NAMALWA (cell line): ENCODE data around the gene CDHR1.
A peak's percentile ranks its signal among the peaks of the same experiment; 100 is the strongest.

Source experiments
- DNase-seq: peaks from one replicate; pipeline ENCODE4 v3.0.0-alpha.2; 2015; ENCODE audit warnings: low spot score

CDHR1 gene

DNA sequence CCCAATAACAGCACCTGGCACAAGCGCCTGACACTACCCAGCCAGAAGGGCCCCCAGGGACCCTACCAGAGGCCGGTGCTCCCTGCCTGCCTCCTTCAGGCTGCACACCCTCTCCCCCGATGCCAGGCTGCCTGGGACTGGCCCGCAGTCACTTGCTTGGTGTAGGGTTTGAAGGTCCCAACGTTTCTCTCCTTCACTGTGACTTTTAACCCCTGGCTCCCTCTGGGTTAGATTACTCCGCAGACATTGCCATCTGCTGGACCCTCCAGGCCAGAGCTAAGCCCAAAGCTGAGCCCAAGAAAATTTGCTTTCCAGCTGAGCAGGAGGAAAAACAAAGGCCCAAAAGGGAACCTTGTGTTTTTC lies 6.9 kb downstream of the CDHR1 start:
- DNase-seq = no peak

GRCh38 chr10:84201682-84202081 lies 7.3 kb downstream of the CDHR1 start:
- no peak for DNase-seq

GRCh38 chr10:84202349-84202748 lies 8.0 kb downstream of the CDHR1 start:
- no peak for DNase-seq

GRCh38 chr10:84204122-84204521 lies 9.8 kb downstream of the CDHR1 start:
- peak; percentile 28 for DNase-seq

DNA sequence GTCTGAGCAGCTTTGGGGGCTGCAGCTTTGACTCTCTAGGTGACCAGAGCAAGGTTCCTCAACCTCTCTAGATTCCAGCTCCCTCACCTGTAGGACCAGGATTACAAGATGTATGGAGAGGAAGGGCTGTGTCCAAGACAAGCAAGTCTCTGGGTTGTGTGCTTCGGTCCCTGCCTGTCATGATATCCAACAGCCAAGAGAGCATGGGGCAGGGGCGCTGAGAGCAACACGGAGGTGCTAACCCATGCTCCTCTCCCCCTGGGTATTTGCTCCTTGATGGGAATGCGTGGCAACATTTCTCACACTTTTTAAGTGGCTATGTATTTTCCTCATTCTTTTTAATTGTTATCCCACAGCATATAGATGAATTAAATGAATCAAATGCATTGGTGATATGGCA lies 10.3 kb downstream of the CDHR1 start:
- no peak for DNase-seq

DNA sequence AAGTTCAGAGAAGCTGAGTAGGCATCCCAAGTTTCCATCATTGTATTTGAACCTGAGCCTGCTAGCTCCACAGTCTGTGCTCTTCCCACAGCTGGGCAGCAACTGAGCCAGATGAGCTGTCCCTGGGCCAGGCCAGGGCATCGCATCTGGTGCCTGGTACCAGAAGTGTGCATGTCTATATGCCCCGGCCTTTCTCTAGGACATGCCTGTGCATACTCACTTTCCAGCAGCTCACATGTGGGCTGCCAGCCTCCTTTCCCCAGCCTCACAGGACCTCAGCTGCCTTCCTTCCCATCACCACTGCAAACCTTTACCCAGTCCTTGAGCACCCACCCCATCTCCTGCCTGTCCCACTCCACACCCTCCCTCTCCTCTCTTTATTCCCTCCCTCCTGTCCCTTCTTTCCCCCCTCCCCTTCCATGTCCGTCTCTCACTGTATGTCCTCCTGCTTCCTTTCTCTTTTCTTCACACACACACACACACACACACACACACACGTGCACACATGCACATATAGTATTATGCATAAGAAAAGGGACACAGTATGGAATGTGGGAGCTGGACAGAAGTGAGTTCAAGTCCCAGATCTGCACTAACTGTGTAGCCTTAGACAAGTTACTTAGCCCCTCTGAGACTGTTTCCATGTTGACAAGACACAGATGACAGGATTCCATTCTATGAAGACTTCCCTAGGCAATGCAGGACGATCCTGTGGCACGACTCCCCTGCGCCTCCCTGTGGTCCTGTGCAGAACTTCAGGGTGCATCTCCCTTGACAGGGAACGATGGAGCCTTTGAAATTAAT lies 10.9 kb downstream of the CDHR1 start:
- DNase-seq = peak; percentile 79

- DNase-seq = no peak
These were observed 11.7 kb downstream of the CDHR1 start for GRCh38 chr10:84205853-84206525.

- no peak for DNase-seq
These were observed 13.7 kb downstream of the CDHR1 start for GRCh38 chr10:84208023-84208422.

DNA sequence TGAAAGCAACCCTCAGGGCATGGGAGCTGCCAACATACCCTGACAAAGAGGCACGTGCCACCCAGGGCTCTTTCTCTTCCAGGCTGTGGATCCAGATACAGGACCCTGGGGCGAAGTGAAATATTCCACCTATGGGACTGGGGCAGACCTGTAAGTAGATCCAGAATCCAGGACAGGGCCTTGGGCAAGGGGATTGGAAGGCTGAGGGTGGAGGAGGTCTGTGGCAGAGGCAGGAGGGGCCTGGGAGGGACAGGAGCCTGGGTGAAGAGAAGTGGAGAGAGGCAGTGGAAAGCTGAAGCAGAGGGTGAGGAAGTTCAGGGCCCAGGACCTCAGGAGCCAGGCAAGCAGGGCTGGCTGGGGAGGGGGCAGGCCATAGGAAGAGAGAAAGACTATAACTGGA lies 17.2 kb downstream of the CDHR1 start:
- DNase-seq = no peak

- DNase-seq = no peak
These were observed 17.7 kb downstream of the CDHR1 start for GRCh38 chr10:84212014-84212413.

DNA sequence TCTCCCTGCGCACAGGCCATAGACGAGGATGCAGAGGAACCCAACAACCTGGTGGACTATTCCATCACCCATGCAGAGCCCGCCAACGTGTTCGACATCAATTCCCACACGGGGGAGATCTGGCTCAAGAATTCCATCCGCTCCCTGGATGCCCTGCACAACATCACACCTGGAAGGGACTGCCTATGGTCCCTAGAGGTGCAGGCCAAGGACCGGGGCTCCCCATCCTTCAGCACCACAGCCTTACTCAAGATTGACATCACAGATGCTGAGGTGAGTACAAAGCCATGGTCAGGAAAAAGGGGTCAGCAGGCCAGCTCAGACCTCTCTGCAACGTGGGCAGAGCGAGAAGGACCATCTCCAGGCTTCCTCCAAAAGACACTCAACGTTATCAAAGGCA lies 18.7 kb downstream of the CDHR1 start:
- no peak for DNase-seq

GRCh38 chr10:84214046-84214572 lies 19.8 kb downstream of the CDHR1 start:
- no peak for DNase-seq

DNA sequence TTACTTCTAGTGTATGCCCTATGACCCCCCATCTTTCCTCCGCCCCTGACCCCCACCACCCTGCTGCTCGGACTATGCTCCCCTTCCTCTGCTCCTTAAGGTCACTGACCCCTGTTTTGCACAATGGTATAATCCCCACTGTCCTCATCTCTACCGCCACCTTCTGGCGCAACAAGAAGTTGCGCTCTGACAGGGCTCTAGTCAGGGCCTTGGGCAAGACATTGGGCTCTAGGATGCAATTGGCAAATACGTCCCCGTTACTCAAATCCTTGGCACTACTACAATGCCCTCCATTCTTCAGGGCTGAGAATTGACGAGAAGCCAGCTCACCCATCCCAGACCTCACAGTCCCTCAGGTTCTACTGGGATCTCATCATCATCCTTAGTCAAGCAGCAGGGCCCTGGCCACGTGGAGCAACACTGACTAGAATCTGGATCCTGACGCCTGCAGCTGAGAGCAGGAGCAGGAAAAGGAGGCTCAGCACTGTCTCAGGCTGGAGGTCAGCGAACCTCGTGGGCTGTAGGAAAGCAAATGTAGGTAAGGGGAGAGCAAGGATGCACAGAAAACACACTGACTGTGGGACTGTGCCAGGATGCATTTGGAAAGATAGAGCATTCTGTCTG lies 20.4 kb downstream of the CDHR1 start:
- peak; percentile 76 for DNase-seq

DNA sequence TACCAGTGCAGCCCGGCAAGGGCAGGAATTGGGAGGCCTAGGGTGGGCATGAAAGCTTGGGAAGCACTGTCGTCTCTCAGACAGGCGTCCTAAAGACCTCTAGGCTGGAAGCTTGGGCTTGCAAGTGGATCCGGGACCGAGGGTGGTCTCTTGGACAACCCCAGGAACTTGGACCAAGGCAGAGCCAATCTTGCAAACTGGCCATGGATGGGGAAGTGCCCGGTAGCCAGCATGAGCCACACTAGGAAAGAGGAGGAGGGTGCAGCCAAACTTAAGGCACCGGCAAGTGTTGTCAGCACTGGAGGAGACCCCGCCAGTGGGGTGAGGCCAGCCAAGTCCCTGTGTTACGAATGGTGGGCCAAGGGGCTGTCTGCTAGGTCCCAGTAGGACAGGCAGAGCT lies 22.5 kb downstream of the CDHR1 start:
- no peak for DNase-seq

GRCh38 chr10:84217746-84218145 lies 23.4 kb downstream of the CDHR1 start:
- no peak for DNase-seq

GRCh38 chr10:84221916-84222315 lies 27.6 kb downstream of the CDHR1 start:
- no peak for DNase-seq

- no peak for DNase-seq
These were observed 30.2 kb downstream of the CDHR1 start for GRCh38 chr10:84224411-84225028.

DNA sequence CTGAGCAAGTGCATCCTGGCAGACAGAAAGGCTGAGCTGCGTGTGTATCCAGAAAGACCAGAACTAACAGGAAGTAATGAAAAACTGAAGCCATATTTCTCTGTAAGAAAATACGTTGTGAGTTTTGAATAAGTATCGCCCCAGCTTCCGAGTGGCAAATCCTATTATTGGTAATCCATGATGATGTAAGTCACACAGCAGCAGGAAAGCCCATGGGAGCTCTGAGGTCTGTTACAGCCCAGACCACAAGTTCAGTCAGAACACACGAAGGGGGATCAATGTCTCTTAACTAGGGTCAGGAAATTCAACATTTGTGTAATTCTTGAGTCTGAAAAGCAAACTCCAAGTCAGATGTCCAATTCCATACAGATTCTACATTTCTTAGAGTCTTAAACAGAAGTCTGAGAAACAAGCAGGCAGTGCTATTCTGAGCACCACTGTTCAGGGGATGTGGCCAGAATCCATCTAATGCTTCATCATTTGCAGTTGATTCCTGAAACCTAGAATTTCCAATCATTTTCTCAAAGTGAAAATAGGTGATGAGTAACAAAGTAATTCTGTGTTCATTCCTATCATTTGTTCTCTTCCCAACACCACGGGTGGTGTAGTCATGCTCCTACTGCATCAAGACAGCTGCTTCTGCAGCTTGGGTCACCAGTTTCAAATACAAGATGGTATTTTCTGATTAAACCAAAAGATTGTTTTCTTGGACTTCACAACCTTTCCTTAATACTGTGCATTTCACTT lies 31.3 kb downstream of the CDHR1 start, which contains the start of gene LRIT2:
TSS of gene LRIT2 (minus strand) at position 118 of the 747 bp plus-strand sequence. CDS start at position 94, 24 bp downstream.
- DNase-seq = no peak

DNA sequence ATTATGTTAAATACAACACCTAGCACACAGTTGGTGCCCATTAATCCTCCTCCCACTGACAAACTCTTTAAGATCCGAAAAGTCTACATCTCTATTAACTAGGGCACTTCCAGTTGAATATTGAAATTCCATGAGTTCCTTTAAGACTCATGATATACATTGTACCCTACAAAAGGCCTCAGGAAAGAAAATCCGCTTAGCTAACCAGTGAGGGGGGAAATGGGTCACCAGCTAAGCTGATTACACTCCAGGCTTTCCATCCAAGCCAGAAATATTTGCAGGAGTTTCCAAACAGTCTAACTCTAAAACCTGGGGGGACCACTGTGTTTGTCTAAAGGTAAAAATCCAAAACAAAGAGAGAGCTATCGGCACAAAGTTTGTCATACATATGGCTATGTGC lies 32.3 kb downstream of the CDHR1 start:
- no peak for DNase-seq

DNA sequence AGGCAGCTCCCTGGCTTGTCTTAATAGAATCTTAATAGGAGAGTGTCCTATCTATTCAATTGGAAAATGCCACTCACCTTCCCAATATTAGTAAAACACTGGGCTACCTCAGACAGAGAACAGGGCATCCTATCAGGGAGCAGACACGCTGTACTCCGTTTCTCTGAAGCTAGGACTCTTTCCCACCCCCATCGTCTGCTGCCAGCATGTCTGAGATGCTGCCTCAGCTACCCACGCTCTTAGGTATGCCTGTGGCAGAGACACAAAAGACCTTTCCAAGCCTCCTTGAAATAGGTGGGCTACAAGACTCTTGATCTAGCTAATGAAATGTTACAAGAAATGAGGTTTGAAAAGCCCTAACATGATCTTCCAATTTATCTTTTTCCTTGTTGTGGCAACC lies 33.5 kb downstream of the CDHR1 start:
- DNase-seq = no peak

- DNase-seq = no peak
These were observed 36.0 kb downstream of the CDHR1 start for GRCh38 chr10:84230359-84230758.

- no peak for DNase-seq
These were observed 38.0 kb downstream of the CDHR1 start for GRCh38 chr10:84232376-84232775.
